GM23338 (cell line): ENCODE measurements around the gene HBZ. TPM values are rescaled to one million over a fixed set of nuclear protein-coding genes. Genes with fewer than 3 reads are reported as not detected.

ENCODE experiments used
- ATAC-seq: fragments of 200-7000 bp; cut with Tn5 transposase; 3 replicates; pipeline ENCODE4 v1.9.1; 2020
- DNase-seq: peaks from one replicate; pipeline ENCODE4 v3.0.0-alpha.2; 2015; ENCODE audit warnings: low spot score
- H2AFZ ChIP-seq: fragments of 200-600 bp; sonication (generic); 2 replicates; pipeline ENCODE4 v1.8.0; 2016; ENCODE audit warnings: antibody characterized with exemption, mild to moderate bottlenecking, moderate library complexity
- H3F3A ChIP-seq: fragments of 200-600 bp; sonication (generic); replicated peaks from 2 replicates; pipeline ENCODE4 v1.8.0; 2017; ENCODE audit warnings: antibody characterized with exemption, mixed run types, low read depth
- H3K27ac ChIP-seq: fragments of 200-600 bp; sonication (generic); 2 replicates; pipeline ENCODE4 v1.6.1; 2016; ENCODE audit warnings: low read depth
- H3K27me3 ChIP-seq: fragments of 200-600 bp; sonication (generic); 2 replicates; pipeline ENCODE4 v1.8.0; 2016; ENCODE audit warnings: mild to moderate bottlenecking, mixed run types, moderate library complexity; ENCODE audit not compliant: insufficient read depth
- H3K36me3 ChIP-seq: fragments of 200-600 bp; sonication (generic); 2 replicates; pipeline ENCODE4 v1.8.0; 2016; ENCODE audit warnings: mild to moderate bottlenecking; ENCODE audit not compliant: insufficient read depth
- H3K4me1 ChIP-seq: fragments of 200-600 bp; sonication (generic); 2 replicates; pipeline ENCODE4 v1.8.0; 2016; ENCODE audit warnings: mild to moderate bottlenecking, moderate library complexity; ENCODE audit not compliant: insufficient read depth
- H3K4me2 ChIP-seq: fragments of 200-600 bp; sonication (generic); 2 replicates; pipeline ENCODE4 v1.7.1; 2017; ENCODE audit warnings: mixed run types
- H3K4me3 ChIP-seq: fragments of 200-600 bp; sonication (generic); 2 replicates; pipeline ENCODE4 v1.6.1; 2016; ENCODE audit warnings: mixed run types
- H3K79me2 ChIP-seq: fragments of 200-600 bp; sonication (generic); replicated peaks from 2 replicates; pipeline ENCODE4 v1.8.0; 2017; ENCODE audit warnings: mild to moderate bottlenecking; ENCODE audit not compliant: insufficient read depth
- H3K9me2 ChIP-seq: fragments of 200-600 bp; sonication (generic); 2 replicates; pipeline ENCODE4 v1.8.0; 2017; ENCODE audit not compliant: insufficient read depth
- H4K20me1 ChIP-seq: fragments of 200-600 bp; sonication (generic); replicated peaks from 2 replicates; pipeline ENCODE4 v1.8.0; 2017; ENCODE audit warnings: mild to moderate bottlenecking; ENCODE audit not compliant: insufficient read depth
- H3K27ac Mint-ChIP-seq: 2 replicates; pipeline ENCODE4 v1.8.0; 2020; ENCODE audit warnings: inconsistent platforms, mild to moderate bottlenecking, moderate library complexity, mixed read lengths
- H3K27me3 Mint-ChIP-seq: 3 replicates; pipeline ENCODE4 v1.8.0; 2022; ENCODE audit warnings: low read depth, mild to moderate bottlenecking, moderate library complexity, mixed read lengths, inconsistent platforms; ENCODE audit not compliant: insufficient read depth, poor library complexity
- H3K36me3 Mint-ChIP-seq: 3 replicates; pipeline ENCODE4 v1.8.0; 2021; ENCODE audit warnings: low read depth, mild to moderate bottlenecking, inconsistent platforms, moderate library complexity, mixed read lengths
- H3K4me1 Mint-ChIP-seq: 3 replicates; pipeline ENCODE4 v1.8.0; 2020; ENCODE audit warnings: mild to moderate bottlenecking, inconsistent platforms, mixed read lengths
- H3K4me3 Mint-ChIP-seq: 3 replicates; pipeline ENCODE4 v1.8.0; 2021; ENCODE audit warnings: moderate library complexity, mild to moderate bottlenecking, inconsistent platforms, mixed read lengths
- H3K9me3 Mint-ChIP-seq: 3 replicates; pipeline ENCODE4 v1.8.0; 2020; ENCODE audit warnings: moderate library complexity, mild to moderate bottlenecking, inconsistent platforms, mixed read lengths
- CREB1 ChIP-seq: fragments of 250-450 bp; sonication (Bioruptor Pico); IDR thresholded peaks from 2 replicates; pipeline ENCODE4 v1.5.0; 2020; ENCODE audit warnings: low read depth, mild to moderate bottlenecking, moderate library complexity
- CTCF ChIP-seq, 2 experiments: fragments of 200-600 bp in 1 of 2; sonication (generic) in 1 of 2; conservative IDR thresholded peaks; 2 replicates each; pipeline versions ENCODE4 v1.5.1 to v1.6.1; 2016 to 2017; ENCODE audit warnings: antibody characterized with exemption in 2 of 2, low read depth in 2 of 2, mild to moderate bottlenecking in 2 of 2, moderate library complexity in 1 of 2
- EZH2 ChIP-seq: fragments of 200-600 bp; sonication (generic); IDR thresholded peaks from one replicate; pipeline ENCODE4 v1.8.0; 2017; ENCODE audit warnings: antibody characterized with exemption, mild to moderate bottlenecking, low read depth; ENCODE audit not compliant: unreplicated experiment
- EZH2phosphoT487 ChIP-seq: fragments of 200-600 bp; sonication (generic); IDR thresholded peaks from one replicate; pipeline ENCODE4 v1.8.1; 2018; ENCODE audit warnings: antibody characterized with exemption; ENCODE audit not compliant: unreplicated experiment
- JUNB ChIP-seq: IDR thresholded peaks from one replicate; pipeline ENCODE4 v1.6.1; 2016; ENCODE audit warnings: antibody characterized with exemption; ENCODE audit not compliant: unreplicated experiment
- NANOG ChIP-seq: IDR thresholded peaks from 2 replicates; pipeline ENCODE4 v1.6.1; 2016; ENCODE audit warnings: antibody characterized with exemption, borderline replicate concordance
- POLR2AphosphoS5 ChIP-seq: IDR thresholded peaks from 2 replicates; pipeline ENCODE4 v1.6.1; 2016; ENCODE audit warnings: antibody characterized with exemption, low read depth
- STAT1 ChIP-seq: IDR thresholded peaks from one replicate; pipeline ENCODE4 v1.6.1; 2016; ENCODE audit warnings: antibody characterized with exemption; ENCODE audit not compliant: unreplicated experiment
- ZNF331 ChIP-seq: fragments of 250-450 bp; sonication (Bioruptor Pico); IDR thresholded peaks from 2 replicates; pipeline ENCODE4 v1.5.0; 2020; ENCODE audit warnings: low read depth, mild to moderate bottlenecking, moderate library complexity
- polyA plus RNA-seq: library from polyadenylated mRNA; unstranded; fragments of >200 nt; fragmentation: Nextera tagmentation; extraction: Ambion mirVana; gene quantifications from 2 replicates; pipeline ENCODE4 v1.2.1, GENCODE V29; 2016
- total RNA-seq: library from RNA; depleted of rRNA; stranded (reverse); fragments of >200 nt; shearing (Covaris generic); gene quantifications from 2 replicates; pipeline ENCODE4 v1.2.3, GENCODE V29; 2014
- TF ChIP-seq, protein P1 (sequence below): fragments of 250-450 bp; sonication (Bioruptor Pico); IDR thresholded peaks from 2 replicates; pipeline ENCODE4 v1.5.0; 2020; ENCODE audit warnings: mild to moderate bottlenecking, moderate library complexity

HBZ gene
- total and polyA plus RNA-seq, 2 experiments from 2014 or later, result 0.39 TPM; not detected in 1

- Mint-ChIP-seq H3K4me3 (no peak overlapping the region), H3K27ac (no peak overlapping the region), H3K36me3 (peaks cover 41% of the 10 kb centered on the region; the same call in 2 of the 3 replicates), H3K9me3 (no peaks in the 10 kb centered on the region), H3K4me1 (peaks cover 10% of the 10 kb centered on the region), H3K27me3 (peaks cover 4% of the 10 kb centered on the region)
- Histone ChIP-seq H4K20me1 (peaks cover 5% of the 10 kb centered on the region), H3K4me1 (no peaks in the 10 kb centered on the region), H3K27ac (no peak overlapping the region), H3K4me2 (no peak overlapping the region), H3K4me3 (no peak overlapping the region), H3K27me3 (no peaks in the 10 kb centered on the region), H3K9me2 (no peaks in the 10 kb centered on the region), H3K79me2 (no peaks in the 10 kb centered on the region), H3K36me3 (peaks cover 11% of the 10 kb centered on the region; the same call in 1 of the 2 replicates), H3F3A (0 out of 2 replicates have a peak, but pooled peaks cover 11% of the 10 kb centered on the region), H2AFZ (no peak overlapping the region)
- ATAC-seq, result no peak
- TF ChIP-seq CTCF (conservative IDR thresholded peaks at IDR 0.05; ENCODE audit: low read depth in 2 of 2) (no peak), POLR2AphosphoS5 (no peak), EZH2phosphoT487 (no peak), CREB1 (CRISPR knock-in tag) (no peak), EZH2 (no peak)
- no peak for DNase-seq
Measured at GRCh38 chr16:112153-112840, 40.1 kb upstream of the HBZ start.

- peaks cover 5% of the 10 kb centered on the region for H4K20me1 ChIP-seq
- H3K9me3 Mint-ChIP-seq, result no peaks in the 10 kb centered on the region
- peaks cover 11% of the 10 kb centered on the region; the same call in 1 of the 2 replicates for H3K36me3 ChIP-seq
- H3K4me3 ChIP-seq, result no peak overlapping the region
- H3K27ac ChIP-seq, result no peak overlapping the region
- peaks cover 38% of the 10 kb centered on the region; the same call in 2 of the 3 replicates for H3K36me3 Mint-ChIP-seq
- no peak overlapping the region for H3K4me3 Mint-ChIP-seq
- H2AFZ ChIP-seq, result no peak overlapping the region
- H3K79me2 ChIP-seq, result no peaks in the 10 kb centered on the region
- H3K4me1 Mint-ChIP-seq, result peaks cover 13% of the 10 kb centered on the region
- no peak overlapping the region for H3K27ac Mint-ChIP-seq
- no peaks in the 10 kb centered on the region for H3K4me1 ChIP-seq
- no peaks in the 10 kb centered on the region for H3K27me3 ChIP-seq
- ATAC-seq (no peak), DNase-seq (no peak)
- no peak overlapping the region for H3K4me2 ChIP-seq
- 0 out of 2 replicates have a peak, but pooled peaks cover 4% of the 10 kb centered on the region for H3F3A ChIP-seq
- peaks cover 3% of the 10 kb centered on the region for H3K27me3 Mint-ChIP-seq
- no peaks in the 10 kb centered on the region for H3K9me2 ChIP-seq
- TF ChIP-seq STAT1 (no peak), CTCF (conservative IDR thresholded peaks at IDR 0.05; ENCODE audit: low read depth in 2 of 2) (no peak), POLR2AphosphoS5 (no peak), ZNF331 (CRISPR knock-in tag) (no peak), EZH2 (no peak), JUNB (no peak), NANOG (no peak), EZH2phosphoT487 (no peak)
- TF ChIP-seq, protein P1, sequence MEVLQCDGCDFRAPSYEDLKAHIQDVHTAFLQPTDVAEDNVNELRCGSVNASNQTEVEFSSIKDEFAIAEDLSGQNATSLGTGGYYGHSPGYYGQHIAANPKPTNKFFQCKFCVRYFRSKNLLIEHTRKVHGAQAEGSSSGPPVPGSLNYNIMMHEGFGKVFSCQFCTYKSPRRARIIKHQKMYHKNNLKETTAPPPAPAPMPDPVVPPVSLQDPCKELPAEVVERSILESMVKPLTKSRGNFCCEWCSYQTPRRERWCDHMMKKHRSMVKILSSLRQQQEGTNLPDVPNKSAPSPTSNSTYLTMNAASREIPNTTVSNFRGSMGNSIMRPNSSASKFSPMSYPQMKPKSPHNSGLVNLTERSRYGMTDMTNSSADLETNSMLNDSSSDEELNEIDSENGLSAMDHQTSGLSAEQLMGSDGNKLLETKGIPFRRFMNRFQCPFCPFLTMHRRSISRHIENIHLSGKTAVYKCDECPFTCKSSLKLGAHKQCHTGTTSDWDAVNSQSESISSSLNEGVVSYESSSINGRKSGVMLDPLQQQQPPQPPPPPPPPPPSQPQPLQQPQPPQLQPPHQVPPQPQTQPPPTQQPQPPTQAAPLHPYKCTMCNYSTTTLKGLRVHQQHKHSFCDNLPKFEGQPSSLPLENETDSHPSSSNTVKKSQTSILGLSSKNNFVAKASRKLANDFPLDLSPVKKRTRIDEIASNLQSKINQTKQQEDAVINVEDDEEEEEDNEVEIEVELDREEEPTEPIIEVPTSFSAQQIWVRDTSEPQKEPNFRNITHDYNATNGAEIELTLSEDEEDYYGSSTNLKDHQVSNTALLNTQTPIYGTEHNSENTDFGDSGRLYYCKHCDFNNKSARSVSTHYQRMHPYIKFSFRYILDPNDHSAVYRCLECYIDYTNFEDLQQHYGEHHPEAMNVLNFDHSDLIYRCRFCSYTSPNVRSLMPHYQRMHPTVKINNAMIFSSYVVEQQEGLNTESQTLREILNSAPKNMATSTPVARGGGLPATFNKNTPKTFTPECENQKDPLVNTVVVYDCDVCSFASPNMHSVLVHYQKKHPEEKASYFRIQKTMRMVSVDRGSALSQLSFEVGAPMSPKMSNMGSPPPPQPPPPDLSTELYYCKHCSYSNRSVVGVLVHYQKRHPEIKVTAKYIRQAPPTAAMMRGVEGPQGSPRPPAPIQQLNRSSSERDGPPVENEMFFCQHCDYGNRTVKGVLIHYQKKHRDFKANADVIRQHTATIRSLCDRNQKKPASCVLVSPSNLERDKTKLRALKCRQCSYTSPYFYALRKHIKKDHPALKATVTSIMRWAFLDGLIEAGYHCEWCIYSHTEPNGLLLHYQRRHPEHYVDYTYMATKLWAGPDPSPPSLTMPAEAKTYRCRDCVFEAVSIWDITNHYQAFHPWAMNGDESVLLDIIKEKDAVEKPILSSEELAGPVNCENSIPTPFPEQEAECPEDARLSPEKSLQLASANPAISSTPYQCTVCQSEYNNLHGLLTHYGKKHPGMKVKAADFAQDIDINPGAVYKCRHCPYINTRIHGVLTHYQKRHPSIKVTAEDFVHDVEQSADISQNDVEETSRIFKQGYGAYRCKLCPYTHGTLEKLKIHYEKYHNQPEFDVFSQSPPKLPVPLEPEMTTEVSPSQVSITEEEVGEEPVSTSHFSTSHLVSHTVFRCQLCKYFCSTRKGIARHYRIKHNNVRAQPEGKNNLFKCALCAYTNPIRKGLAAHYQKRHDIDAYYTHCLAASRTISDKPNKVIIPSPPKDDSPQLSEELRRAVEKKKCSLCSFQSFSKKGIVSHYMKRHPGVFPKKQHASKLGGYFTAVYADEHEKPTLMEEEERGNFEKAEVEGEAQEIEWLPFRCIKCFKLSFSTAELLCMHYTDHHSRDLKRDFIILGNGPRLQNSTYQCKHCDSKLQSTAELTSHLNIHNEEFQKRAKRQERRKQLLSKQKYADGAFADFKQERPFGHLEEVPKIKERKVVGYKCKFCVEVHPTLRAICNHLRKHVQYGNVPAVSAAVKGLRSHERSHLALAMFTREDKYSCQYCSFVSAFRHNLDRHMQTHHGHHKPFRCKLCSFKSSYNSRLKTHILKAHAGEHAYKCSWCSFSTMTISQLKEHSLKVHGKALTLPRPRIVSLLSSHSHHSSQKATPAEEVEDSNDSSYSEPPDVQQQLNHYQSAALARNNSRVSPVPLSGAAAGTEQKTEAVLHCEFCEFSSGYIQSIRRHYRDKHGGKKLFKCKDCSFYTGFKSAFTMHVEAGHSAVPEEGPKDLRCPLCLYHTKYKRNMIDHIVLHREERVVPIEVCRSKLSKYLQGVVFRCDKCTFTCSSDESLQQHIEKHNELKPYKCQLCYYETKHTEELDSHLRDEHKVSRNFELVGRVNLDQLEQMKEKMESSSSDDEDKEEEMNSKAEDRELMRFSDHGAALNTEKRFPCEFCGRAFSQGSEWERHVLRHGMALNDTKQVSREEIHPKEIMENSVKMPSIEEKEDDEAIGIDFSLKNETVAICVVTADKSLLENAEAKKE (CRISPR knock-in tag), result no peak
Measured at GRCh38 chr16:114327-114726, 38.1 kb upstream of the HBZ start.
